HG03175 (cell line): ENCODE measurements around the gene HSPA6.
"Not testable (repeated sequence)": the region's sequence is repeated elsewhere in the genome, so short reads cannot be mapped to it uniquely, and the experiment has no call there.

ENCODE experiments used
- ATAC-seq: cut with Tn5 transposase; IDR thresholded peaks from one replicate; pipeline ENCODE4 v1.9.1; 2021; ENCODE audit warnings: mild to moderate bottlenecking, moderate library complexity; ENCODE audit not compliant: unreplicated experiment

The HSPA6 gene

DNA sequence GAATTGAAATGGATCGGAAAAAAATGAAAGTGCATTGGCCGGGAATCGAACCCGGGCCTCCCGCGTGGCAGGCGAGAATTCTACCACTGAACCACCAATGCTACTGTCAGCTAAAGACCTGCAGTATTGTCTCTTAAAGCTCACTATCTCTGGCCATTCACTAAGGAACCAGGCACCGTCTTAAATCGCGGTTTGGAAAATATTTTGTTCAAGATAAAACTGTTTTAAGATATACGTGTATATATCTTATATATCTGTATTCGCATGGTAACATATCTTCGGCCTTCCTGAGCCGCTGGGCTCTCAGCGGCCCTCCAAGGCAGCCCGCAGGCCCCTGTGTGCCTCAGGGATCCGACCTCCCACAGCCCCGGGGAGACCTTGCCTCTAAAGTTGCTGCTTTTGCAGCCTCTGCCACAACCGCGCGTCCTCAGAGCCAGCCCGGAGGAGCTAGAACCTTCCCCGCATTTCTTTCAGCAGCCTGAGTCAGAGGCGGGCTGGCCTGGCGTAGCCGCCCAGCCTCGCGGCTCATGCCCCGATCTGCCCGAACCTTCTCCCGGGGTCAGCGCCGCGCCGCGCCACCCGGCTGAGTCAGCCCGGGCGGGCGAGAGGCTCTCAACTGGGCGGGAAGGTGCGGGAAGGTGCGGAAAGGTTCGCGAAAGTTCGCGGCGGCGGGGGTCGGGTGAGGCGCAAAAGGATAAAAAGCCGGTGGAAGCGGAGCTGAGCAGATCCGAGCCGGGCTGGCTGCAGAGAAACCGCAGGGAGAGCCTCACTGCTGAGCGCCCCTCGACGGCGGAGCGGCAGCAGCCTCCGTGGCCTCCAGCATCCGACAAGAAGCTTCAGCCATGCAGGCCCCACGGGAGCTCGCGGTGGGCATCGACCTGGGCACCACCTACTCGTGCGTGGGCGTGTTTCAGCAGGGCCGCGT, at the start of gene HSPA6:
Gene HSPA6, plus strand, starts transcription at position 724 of the 925 bp plus-strand sequence. Its CDS starts 119 bp downstream, at position 843.
- ATAC-seq, result peak; percentile 61

DNA sequence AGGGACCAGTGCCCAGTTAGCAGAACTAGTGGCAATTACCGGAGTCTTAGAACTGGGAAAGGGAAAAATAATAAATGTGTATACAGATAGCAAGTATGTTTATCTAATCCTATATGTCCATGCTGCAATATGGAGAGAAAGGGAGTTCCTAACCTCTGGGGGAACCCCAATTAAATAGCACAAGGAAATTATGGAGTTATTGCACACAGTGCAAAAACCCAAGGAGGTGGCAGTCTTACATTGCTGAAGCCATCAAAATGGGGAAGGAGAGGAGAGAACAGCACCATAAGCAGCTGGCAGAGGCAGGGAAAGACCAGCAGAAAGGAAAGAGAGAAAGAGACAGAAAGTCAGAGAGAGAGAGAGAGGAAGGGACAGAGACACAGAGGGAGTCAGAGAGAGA, 46.6 kb upstream of the HSPA6 start:
- ATAC-seq, result not testable (repeated sequence)

DNA sequence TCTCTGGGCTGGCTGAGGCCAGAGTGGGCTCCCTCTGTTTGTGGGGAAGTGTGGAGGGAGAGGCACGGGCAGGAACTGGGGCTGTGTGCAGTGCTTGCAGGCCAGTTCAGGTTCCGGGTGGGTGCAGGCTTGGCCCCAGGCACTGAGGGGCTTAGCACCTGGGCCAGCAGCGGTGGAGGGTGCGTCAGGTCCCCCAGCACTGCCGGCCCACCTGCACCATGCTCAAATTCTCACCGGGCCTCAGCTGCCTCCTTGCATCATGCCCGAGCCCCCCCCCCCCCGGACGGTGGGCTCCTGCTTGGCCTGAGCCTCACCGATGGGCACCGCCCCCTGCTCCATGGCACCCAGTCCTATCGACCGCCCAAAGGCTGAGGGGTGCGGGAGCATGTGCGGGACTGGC, 45.4 kb upstream of the HSPA6 start:
- no peak for ATAC-seq

DNA sequence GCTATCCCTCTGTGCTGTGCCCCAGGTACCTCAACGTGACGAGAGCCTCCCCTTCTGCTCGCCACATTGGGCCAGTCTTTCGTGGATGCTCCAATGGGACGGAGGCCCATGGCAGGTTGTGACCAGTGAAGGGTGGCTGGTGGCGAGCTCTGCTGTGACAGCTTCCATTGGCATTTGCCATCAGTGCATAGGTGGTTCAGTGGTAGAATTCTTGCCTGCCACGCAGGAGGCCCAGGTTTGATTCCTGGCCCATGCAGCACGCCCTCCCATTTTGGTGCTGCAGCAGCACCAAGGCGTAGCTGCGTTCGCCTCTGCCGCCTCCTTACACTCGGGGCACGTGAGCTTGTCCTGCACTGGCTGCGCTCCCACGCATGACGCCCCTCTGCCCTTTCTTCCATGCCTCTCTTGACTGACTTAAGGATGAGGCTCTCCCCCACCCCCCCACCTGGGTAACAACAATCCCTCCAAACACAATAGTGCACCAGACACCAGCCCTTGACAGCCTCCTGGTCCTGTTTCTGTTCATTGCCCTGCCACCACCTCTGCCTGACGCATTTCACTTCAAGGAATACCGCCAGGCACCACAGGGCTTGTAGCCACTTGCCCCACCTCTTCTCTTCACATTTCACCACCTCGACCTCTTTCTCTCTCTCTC, 43.8 kb upstream of the HSPA6 start:
- no peak for ATAC-seq

DNA sequence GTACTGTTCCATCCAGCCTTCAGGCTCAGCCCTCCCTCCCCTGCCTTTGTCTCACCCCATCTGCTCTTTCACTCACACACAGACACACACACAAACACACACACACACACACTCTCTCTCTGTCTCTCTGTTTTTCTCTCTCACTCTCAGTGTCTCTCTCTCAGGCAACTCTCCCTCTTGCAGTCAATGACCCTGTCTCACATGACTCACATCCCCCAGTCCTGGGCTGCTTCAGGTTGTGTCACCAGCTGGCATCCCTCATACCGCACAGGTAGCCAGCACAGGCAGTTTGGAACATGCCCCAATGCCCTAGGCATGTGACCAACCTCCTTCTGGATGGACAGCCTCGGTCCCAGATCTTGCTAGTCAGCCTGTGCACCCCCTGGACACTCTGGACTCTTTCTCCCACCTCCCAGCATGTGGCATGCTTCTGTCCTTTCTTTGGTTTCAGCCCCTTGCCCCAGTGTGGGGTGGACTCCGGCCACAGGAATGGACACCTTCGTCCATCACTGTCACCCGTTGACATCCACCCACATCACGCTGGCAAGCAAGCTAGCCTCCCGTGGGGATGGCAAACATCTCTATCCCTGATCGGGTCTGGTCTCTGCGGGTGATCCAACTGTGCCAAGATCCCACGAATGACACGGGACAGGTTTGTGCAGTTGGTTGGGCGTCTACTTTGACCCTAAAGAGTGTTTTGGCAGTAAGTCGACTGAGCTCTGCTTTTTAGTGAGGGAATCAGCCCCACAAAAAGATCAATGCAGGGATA, 42.5 kb upstream of the HSPA6 start:
- no peak for ATAC-seq

DNA sequence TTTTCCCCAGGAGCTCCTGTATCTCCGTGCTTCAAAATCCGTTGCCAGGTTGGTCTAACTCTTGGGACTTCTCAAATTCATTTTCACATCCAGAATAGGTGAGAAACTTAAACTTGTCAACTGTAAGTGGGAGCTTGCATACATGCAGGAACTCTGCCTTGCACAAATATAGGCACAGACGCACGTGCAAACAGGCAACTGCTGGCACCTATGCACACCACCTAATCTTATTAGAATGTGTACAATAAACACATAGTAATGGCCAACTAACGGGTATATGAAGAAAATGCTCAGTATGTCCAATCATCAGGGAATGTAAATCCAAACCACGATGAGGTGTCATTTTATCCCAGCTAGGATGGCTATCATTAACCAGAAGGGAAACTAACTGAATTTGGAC, 41.7 kb upstream of the HSPA6 start:
- ATAC-seq, result no peak

DNA sequence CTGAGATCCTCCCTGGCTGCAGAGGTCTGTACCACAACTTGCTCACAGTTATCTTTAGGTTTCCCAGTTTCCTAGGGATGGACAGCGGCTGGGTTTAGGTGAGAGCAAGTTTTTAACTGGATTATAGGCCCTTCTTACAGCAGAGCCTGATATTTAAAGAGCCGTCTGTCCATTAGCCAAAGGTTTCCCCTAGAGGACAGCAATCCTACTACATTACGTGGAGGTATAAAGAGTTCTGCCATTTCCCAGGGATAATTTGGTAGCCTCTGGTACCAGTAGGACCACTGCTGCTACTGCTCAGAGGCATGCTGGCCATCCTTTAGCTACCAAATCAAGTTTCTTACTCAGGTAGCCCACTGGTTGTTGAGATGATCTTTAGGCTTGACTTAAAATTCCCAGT, 41.0 kb upstream of the HSPA6 start:
- no peak for ATAC-seq

DNA sequence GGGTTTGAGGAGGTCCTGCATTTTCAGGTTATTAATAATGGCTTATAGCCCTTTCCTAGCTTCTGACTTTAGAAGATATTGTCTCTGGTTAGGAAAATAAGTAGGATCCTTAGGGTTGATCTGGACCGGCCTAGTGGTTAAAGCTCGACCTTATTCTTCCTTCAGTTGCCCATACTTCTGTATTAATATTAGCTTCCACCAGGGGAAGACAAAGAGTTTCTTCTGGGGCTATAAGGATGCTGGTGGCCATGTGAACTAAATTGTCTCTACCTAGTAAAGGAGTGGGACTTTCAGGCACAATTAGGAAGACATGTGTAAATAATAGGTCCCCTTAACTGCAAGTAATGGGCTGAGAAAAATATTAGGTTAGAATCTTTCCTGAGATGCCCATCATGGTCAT, 39.7 kb upstream of the HSPA6 start:
- ATAC-seq, result no peak

DNA sequence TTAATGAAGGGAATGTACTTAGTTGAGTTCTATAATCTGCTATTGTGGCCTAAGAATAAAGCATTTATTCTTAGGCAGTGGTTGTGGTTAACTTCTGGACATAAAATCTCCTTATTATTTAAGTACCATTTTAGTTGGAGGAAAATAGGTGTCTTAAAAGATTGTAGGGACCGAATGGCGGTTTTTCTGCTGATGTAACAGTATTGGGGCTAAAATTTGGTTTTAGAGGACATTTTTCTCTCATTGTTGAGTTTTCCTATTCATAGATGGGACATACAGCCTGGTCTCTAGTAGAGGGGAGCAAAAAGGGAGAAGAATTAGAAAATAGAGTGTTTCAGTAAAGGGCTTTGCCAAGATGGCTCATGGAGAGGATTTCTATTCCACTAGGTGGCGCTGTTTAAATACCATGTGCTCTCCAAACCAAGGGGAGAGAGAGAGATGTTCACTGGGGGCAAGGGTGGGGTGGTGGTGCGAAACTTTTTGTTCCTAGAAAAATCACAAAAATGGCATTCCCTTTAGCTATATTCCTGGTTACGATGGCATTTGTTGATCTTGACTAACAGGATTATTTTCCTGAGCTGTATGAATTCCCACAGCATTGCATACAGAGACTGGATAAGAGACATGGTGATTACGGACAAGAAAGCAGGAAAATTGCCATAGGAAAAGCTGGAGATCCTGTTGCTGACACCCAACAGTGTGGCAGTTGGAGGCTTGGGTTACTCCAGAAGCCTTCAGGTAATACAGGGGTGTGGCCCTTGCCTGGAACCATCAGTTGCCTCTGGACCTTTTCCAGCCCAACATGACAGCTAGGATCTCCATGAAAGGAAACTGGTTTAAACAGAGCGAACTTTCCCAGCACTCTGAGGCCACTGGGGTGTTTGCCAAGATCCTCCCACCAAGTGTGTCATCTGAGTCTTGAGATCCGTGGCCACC, 37.3 kb upstream of the HSPA6 start:
- ATAC-seq, result no peak

DNA sequence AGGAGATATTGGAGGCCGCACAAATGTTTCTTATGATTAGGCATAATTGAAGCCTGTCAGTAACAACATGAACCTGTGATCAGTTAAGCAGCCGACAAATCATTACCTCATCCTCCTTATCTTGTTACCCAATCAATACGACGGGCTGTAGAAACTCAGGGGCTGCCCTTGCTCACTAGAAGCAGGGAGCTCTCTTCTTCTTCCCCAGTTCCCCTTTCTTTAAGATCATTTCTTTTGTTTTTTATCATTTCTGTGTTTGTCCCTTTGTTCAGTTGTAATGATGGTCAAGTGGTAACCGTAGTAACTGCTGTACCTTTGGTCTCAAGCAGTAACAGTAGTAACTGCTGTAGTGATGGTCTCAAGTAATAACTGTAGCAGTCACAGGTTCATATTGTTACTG, 32.9 kb upstream of the HSPA6 start:
- no peak for ATAC-seq

DNA sequence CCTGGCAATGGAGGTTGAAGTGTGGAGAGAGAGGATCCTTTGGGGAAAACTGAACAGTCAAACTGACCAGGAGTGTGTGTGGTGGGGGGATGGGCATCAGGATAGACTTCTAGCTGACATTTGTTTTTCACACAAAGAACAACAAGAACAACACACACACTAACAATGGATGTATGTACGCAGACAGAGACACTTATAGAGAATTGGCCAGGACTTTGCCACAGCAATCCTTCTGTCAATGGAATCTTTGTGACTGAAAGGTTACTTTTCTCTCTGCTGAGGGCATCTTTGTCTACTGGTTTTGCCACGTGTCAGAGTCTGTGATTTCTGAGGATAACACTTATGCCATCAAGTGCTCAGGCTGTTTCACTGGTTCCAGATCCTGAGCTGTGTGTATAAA, 31.5 kb upstream of the HSPA6 start:
- no peak for ATAC-seq

DNA sequence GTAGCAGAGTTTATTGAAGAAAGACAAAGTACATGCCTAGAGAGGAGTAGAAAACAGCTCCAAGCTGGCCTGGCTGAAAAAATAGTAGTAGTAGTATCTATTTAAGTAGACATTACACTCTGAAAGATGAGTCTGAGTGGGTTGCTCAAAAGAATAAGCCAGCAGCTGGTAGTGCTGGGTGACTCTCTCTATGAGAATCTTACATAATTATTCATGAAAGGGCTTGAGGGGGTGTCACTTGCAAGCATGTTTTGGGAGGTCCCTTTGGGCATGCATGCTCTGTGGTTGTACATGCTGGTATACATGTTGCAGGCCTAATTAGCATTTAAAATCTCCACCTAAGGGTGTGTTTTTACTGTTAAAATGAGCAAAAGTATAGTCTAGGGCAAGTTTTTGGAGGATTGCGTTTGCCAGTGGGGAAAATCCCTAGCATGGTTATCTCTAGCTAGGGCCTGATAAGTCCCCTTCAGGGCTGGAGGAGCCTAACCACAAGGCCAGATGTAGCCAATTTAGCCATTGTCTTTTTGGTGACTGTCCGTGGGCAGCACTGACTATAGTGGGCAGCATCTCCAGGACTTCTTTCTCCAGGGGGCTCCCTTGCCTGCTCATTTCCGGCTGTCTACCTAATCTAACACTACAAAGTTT, 30.1 kb upstream of the HSPA6 start:
- ATAC-seq, result no peak

DNA sequence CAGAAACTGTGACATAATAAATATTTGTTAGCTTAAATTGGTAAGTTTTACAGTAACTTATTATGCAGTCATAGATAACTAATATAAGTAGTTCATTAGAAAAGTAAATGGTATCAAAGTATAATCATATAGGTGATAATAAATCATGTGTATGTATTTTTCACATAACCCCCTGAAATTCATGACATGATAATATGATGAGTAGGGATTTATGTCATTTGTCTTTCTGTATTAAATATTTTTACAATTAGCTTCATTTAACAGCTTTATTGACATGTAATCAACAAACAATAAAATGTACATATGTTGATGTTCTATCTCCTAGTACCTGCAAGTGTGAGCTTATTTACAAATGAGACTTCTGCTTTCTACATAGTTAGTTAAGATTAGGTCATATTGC, 28.9 kb upstream of the HSPA6 start:
- no peak for ATAC-seq

DNA sequence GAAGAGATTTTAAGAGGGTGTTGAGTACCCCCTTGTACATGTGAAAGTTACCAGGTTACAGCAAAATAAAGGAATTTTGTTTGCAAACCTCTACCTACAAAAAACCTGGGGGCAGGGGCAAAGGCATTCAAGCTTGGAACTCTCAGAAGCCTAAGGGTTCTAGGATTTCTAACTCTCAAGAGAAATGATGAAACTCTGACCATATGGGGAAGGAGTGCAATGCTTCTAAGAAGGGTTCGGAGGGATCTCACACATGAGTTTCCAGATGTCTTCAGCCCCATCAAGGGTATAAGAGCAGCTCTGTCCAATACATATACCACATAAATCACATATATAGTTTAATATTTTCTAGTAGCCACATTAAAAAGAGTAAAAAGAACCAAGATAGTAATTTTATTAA, 26.4 kb upstream of the HSPA6 start:
- ATAC-seq, result no peak

DNA sequence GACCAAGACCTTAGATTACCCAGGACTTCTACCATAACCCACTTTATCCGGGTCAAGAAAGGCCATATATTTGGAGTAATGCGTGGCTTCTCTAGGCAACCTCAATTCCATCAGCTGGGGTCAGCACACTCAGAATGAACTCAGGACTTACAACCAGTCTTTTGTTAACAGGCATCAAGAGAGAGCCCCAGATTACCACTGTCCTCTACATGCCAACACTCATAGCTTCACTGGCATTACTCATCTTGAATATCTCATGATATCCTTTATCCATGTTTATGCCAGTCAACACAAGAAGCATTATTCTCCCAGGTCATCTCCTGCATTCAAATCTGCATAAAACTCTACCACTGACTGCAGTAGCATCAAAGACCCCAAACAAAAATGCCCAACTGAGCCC, 25.7 kb upstream of the HSPA6 start:
- ATAC-seq, result no peak

DNA sequence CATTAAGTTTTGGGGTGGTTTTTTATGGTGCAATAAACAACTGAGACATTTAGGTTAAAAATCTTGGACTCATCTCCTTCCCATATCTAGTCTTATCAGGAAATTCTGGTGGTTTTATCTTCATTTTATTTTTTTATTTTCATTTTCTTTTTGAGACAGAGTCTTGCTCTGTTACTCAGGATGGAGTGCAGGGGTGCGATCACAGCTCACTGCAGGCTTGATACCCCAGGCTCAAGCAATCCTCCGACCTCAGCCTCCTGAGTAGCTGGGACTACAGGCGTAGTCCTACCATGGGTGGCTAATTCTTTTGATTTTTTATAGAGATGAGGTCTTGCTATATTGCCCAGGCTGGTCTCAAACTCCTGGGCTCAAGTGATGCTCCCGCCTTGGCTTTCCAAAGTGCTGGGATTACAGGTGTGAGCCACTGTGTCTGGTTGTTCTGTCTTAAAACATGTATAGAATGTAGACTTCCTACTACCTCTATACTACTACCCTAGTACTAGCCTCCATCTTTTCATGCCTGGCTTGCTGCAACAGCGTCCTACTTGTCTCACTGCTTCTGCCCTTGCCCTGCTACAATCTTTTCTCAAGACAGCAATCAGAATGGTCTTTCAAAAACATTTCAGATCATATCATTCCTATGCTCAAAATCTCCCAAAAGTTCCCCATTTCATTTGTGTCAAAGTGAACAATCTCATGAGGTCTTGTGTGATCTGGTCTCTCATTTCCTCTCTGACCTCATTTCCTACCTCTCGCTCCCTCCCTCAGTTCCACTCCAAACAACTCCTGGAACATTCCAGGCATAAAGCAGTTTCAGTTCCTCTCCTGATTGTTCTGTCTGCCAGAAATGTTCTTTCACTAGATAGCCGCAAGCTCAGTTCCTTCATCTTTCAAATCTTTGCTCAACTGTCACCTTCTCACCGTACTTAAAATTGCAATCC, 25.0 kb upstream of the HSPA6 start:
- no peak for ATAC-seq

DNA sequence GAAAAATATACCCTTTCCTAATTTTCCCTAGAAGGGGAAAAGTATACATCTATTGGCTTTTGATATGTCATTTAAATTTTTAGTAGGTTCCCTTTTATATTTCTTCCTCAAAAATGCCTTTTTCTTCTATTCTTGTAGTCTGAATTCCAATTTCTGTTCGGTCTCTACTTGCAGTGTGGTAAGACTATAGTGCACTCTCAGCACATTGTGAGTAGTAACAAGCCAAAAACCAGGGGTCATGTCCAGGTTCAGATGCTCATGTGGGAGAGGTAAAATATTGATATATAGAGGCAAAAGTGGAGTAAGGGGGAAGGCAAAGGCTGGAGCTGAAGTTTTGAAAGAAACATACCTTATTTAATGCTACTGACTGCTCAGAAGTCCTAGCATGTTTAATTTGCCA, 23.1 kb upstream of the HSPA6 start:
- ATAC-seq, result no peak

DNA sequence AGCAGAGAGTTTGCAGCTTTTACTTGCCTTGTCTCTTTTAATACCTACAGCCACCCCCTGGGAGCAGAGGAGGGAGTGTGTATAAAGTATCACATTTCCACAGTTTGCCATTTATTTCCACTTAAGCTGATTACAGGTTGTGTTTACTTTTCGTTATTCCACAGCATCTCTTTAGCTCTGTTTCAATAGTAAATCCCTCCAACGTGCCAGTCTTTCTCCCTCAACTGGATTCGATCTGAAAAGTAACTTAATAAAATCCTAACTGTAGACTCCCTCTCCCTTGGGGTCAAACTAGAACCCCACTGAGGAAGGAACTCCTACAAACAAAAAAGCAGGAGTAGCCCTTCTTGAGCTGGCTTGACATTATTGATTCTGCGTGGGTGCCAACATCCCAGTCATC, 22.2 kb upstream of the HSPA6 start:
- no peak for ATAC-seq
